K562 (cell line): ENCODE data around the gene SLC4A5. TPM values are rescaled to one million over a fixed set of nuclear protein-coding genes. Genes with fewer than 3 reads are reported as not detected.

Experiments used
- HNRNPL ChIP-seq: fragments of 200-400 bp; formaldehyde crosslinking; IDR thresholded peaks from 2 replicates; pipeline ENCODE4 v1.6.1; 2017; ENCODE audit warnings: low read depth, mild to moderate bottlenecking, low read length
- PKNOX1 ChIP-seq: fragments of 450-650 bp; IDR thresholded peaks from 2 replicates; pipeline ENCODE4 v1.6.1; 2016
- RAD51 ChIP-seq: fragments of 450-650 bp; IDR thresholded peaks from 2 replicates; pipeline ENCODE4 v1.7.1; 2016; ENCODE audit warnings: low read depth, mild to moderate bottlenecking, borderline replicate concordance
- ZNF318 ChIP-seq, 2 experiments: fragments of 450-650 bp; IDR thresholded peaks; 2 replicates each; pipeline ENCODE4 v1.6.1; 2016; ENCODE audit warnings: mild to moderate bottlenecking in 2 of 2, borderline replicate concordance in 1 of 2, low read depth in 1 of 2, moderate library complexity in 1 of 2
- polyA plus RNA-seq, 8 experiments: library from polyadenylated mRNA; depleted of rRNA in 4 of 8; stranded (reverse) in 5 of 8; unstranded in 3 of 8; fragments of >200 nt; fragmentation: Nextera tagmentation in 2 of 8; fragmentation: Illumina TruSeq in 1 of 8; extraction: Ambion mirVana in 2 of 8; extraction: Trizol in 1 of 8; gene quantifications; 2 replicates each; pipeline versions ENCODE4 v1.2.1 to v1.2.3, GENCODE V29; 2011 to 2014; ENCODE audit warnings: inconsistent platforms in 1 of 8, missing spikeins in 1 of 8
- total RNA-seq, 7 experiments: library from RNA; depleted of rRNA in 6 of 7; stranded (reverse); fragments of >200 nt in 6 of 7; fragmentation: Illumina TruSeq in 2 of 7; extraction: Trizol in 2 of 7; gene quantifications; 2 replicates each; pipeline versions ENCODE4 v1.2.1 to v1.2.3, GENCODE V29; 2011 to 2021; ENCODE audit warnings: low replicate concordance in 1 of 7
- TF ChIP-seq, protein P1 (sequence below), 2 experiments: IDR thresholded peaks in 1 of 2; conservative IDR thresholded peaks in 1 of 2; 2 replicates each; pipeline ENCODE4 v1.6.1; 2016; ENCODE audit warnings: low read depth in 2 of 2, mild to moderate bottlenecking in 1 of 2, missing compliant biosample characterization in 1 of 2, missing genetic modification characterization in 1 of 2, moderate library complexity in 1 of 2

The SLC4A5 gene
- total and polyA plus RNA-seq, 9 of the 15 experiments (the other 6 are each of a cell fraction or from before 2014, with no cell fraction given) = 0.03 to 0.77 (median 0.14) TPM; not detected in 1

GRCh38 chr2:74328074-74328473 lies 15.1 kb downstream of the SLC4A5 start (continued):
- TF ChIP-seq ZNF318 (IDR thresholded peaks at IDR 0.05; ENCODE audit: borderline replicate concordance in 1 of 2, low read depth in 1 of 2) (no peak), RAD51 (peak; percentile 69), PKNOX1 (peak; percentile 70), HNRNPL (no peak)
- TF ChIP-seq, protein P1, sequence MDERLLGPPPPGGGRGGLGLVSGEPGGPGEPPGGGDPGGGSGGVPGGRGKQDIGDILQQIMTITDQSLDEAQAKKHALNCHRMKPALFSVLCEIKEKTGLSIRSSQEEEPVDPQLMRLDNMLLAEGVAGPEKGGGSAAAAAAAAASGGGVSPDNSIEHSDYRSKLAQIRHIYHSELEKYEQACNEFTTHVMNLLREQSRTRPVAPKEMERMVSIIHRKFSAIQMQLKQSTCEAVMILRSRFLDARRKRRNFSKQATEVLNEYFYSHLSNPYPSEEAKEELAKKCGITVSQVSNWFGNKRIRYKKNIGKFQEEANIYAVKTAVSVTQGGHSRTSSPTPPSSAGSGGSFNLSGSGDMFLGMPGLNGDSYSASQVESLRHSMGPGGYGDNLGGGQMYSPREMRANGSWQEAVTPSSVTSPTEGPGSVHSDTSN (CRISPR knock-in tag; IDR thresholded peaks at IDR 0.05; ENCODE audit: low read depth) = no peak
- TF ChIP-seq, protein P1 (tag; conservative IDR thresholded peaks at IDR 0.05; ENCODE audit: low read depth) = 0 out of 2 replicates have a peak, but pooled peaks have one; percentile 15
- TF ChIP-seq, all 486 proteins: peak for 4
